ENCODE measurements around the gene FAM120C.
A peak's percentile ranks its signal among the peaks of the same experiment; 100 is the strongest.

FAM120C gene

GRCh38 chrX:54030329-54030728 is 152.7 kb downstream of the FAM120C start:
- DNase-seq: peak; percentile 8

GRCh38 chrX:54029529-54030143 is 153.4 kb downstream of the FAM120C start:
- peak; percentile 87 for DNase-seq

GRCh38 chrX:54024350-54024749 is 158.7 kb downstream of the FAM120C start:
- DNase-seq: no peak
